HG03045 (cell line): ENCODE data around the gene TTLL13.
"Not testable (repeated sequence)": the region's sequence is repeated elsewhere in the genome, so short reads cannot be mapped to it uniquely, and the experiment has no call there.

Experiments used
- ATAC-seq: cut with Tn5 transposase; IDR thresholded peaks from one replicate; pipeline ENCODE4 v1.9.1; 2021; ENCODE audit warnings: mild to moderate bottlenecking, moderate library complexity; ENCODE audit not compliant: unreplicated experiment

The TTLL13 gene

DNA sequence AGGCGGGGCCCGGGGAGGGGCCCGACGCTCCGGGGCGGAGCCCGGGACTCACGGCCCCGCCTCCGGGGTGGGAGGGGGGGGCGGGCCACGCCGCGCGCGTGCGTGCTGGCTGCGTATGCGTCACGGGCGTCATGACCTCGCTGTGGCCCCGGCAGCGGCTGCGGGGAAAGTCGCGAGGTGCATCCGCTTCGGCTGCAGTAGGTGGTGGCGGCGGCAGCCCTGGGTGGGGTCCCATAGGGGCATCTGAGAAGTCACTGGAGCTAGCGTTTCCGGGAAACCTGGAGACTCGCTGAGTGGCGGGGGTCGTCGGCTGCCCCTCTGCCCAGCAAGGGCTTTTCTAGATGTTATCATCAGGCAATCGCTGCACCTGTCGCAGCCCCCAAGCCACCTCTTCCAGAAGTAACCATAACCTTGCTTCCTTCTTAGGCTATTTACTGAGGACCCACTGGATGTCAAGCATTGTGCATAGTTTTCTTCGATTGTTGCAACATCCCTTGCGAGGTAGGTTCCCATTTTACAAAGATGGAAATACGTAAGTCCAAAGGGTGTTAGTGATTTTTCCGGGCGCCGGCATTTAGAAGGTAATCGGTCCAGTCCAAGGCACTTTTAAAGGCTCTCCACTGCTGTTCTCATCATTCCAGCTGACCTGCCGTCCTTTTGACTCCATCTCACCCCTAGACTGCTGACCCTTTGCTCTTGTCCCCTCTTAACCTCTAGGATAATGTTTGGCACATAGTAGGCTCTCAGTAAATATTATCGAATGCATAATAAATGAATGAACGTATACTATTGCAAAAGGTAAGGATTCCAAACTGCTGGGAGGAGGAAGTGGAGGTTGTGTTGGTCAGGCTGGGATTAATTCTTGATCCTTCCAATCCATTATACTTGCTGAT is 15.0 kb upstream of the TTLL13 start, which contains the start of gene GDPGP1:
GDPGP1 (plus strand) TSS at position 114 of the 893 bp plus-strand sequence. CDS start 6,700 bp downstream, outside the sequence.
- peak; percentile 64 for ATAC-seq

GRCh38 chr15:90239371-90239770 is 10.0 kb upstream of the TTLL13 start:
- ATAC-seq = no peak

GRCh38 chr15:90240856-90241255 is 8.5 kb upstream of the TTLL13 start:
- no peak for ATAC-seq

- ATAC-seq = no peak
These were observed 7.8 kb upstream of the TTLL13 start for GRCh38 chr15:90241343-90242192.

DNA sequence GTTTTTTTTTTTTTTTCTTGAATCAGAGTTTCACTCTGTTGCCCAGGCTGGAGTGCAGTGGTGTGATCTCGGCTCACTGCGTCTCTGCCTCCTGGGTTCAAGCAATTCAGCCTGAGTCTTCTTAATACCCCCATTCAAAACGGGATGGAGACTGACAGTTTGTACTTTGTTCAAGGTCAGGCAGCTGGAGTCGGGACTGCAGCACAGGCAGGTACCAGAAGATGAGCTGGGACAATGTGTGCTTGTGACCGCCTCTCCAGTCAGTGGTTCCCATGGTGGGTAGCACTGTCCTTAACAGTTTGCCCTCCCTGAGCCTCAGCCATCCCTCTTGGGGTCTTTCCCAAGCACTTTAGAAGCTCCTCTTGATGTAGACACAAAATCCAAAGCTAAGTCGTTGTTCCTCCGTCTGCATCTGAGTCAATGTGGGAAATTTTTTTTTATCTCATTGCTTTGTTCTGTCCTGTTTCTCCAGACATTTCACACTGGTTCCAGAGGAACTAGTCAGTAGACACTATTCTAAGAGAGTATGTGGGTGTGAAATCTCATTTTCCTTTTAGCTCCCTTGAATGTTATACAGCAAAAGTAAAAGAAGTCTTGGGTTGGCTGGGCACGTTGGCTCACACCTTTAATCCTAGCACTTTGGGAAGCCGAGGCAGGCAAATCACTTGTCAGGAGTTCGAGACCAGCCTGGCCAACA is 5.3 kb upstream of the TTLL13 start:
- no peak for ATAC-seq

GRCh38 chr15:90248789-90249202 is 560 bp upstream of the TTLL13 start:
- no peak for ATAC-seq

- ATAC-seq = no peak
These were observed 8.4 kb downstream of the TTLL13 start for GRCh38 chr15:90257776-90258175.

GRCh38 chr15:90259524-90259923 is 10.2 kb downstream of the TTLL13 start:
- ATAC-seq = peak; percentile 54

GRCh38 chr15:90260731-90261130 is 11.4 kb downstream of the TTLL13 start:
- ATAC-seq = not testable (repeated sequence)

GRCh38 chr15:90261811-90262210 is 12.5 kb downstream of the TTLL13 start:
- ATAC-seq = no peak

- no peak for ATAC-seq
These were observed 13.1 kb downstream of the TTLL13 start for GRCh38 chr15:90262426-90262825.

- ATAC-seq = no peak
These were observed 15.3 kb downstream of the TTLL13 start for GRCh38 chr15:90264671-90265070.

- peak; percentile 90 for ATAC-seq
These were observed 16.1 kb downstream of the TTLL13 start, which contains the start of gene NGRN for GRCh38 chr15:90265271-90266060. NGRN (plus strand) TSS chr15:90265672; CDS start chr15:90265713, 41 bp downstream.

GRCh38 chr15:90266061-90266431 is 16.7 kb downstream of the TTLL13 start:
- peak; percentile 13 for ATAC-seq

- ATAC-seq = no peak
These were observed 17.1 kb downstream of the TTLL13 start for GRCh38 chr15:90266485-90266884.

DNA sequence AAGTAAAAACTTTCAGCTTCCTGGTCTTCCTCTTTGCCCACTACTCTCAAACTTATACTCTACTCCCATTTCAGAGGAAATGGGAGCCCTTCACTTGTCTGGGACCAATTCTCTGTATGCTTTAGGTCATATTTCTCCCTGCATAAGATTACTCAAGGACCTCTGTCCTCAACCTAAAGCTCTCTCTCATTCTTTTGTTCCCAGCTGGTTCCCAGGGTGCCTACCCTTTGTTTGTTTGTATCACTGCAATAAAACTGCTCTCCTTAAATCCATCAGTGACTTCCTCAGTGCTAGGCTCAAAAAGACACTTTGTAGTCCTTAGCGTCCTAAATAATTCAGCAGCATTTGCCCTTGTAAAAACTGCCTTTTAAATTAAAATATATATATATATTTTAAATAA is 19.1 kb downstream of the TTLL13 start:
- ATAC-seq = no peak

- ATAC-seq = no peak
These were observed 21.3 kb downstream of the TTLL13 start for GRCh38 chr15:90270502-90271150.

DNA sequence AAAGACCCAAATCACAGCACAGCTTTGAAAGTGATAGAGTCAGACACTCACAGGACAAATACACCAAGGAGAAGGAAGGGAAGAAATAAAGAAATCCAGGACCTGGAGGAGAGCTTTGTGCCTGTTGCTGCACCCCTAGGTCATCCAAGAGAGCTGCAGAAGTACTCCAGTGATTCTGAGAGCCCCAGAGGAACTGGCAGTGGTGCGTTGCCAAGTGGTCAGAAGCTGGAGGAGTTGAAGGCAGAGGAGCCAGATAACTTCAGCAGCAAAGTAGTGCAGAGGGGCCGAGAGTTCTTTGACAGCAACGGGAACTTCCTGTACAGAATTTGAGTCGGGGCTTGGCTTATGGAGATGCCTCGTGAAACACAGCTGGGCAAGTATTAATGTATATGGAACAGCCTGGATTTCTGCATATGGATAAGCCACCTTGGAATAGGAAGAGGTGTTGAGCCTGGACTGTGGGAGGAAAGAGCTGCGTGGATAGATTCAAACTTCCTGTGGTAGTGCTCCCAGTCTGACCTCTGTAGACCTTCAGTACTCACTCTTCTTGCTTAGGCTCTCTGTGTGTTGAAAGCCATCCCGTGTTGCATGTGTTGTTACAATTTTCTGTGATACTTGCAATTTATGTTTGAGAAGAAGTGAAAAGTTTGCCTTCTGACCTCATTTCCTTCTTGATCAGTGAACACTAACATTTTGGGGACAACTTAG is 22.3 kb downstream of the TTLL13 start:
- ATAC-seq = no peak

DNA sequence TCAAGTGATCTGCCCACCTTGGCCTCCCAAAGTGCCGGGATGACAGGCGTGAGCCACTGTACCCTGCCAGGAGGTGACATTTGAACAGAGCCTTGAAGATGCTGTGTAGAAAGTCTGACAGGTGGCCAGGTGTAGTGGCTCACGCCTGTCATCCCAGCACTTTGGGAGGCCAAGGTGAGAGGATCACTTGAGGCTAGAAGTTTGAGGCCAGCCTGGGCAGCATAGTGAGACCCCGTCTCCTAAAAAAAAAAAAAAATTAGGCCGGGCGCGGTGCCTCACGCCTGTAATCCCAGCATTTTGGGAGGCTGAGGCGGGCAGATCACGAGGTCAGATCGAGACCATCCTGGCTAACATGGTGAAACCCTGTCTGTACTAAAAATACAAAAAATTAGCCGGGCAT is 29.1 kb downstream of the TTLL13 start:
- not testable (repeated sequence) for ATAC-seq
